Fibroblast of skin of right quadriceps (primary cell): ENCODE measurements around the gene SLC38A1.
A peak's percentile ranks its signal among the peaks of the same experiment; 100 is the strongest.

Source experiments
- DNase-seq: peaks from one replicate; pipeline ENCODE4 v3.0.0-alpha.2; 2013

SLC38A1 gene

GRCh38 chr12:46160981-46161690 is 107.7 kb downstream of the SLC38A1 start:
- DNase-seq: no peak

- DNase-seq: peak; percentile 82
Measured at GRCh38 chr12:46160101-46160980, 108.5 kb downstream of the SLC38A1 start.

GRCh38 chr12:46159309-46159901 is 109.4 kb downstream of the SLC38A1 start:
- DNase-seq: no peak

GRCh38 chr12:46158501-46158900 is 110.3 kb downstream of the SLC38A1 start:
- DNase-seq: peak; percentile 18

- DNase-seq: peak; percentile 71
Measured at GRCh38 chr12:46154221-46154985, 114.4 kb downstream of the SLC38A1 start.

GRCh38 chr12:46153268-46153872 is 115.5 kb downstream of the SLC38A1 start:
- peak; percentile 39 for DNase-seq

- DNase-seq: no peak
Measured at GRCh38 chr12:46152456-46152855, 116.4 kb downstream of the SLC38A1 start.

- no peak for DNase-seq
Measured at GRCh38 chr12:46150735-46151134, 118.1 kb downstream of the SLC38A1 start.

- no peak for DNase-seq
Measured at GRCh38 chr12:46149905-46150304, 118.9 kb downstream of the SLC38A1 start.

- DNase-seq: no peak
Measured at GRCh38 chr12:46149079-46149464, 119.8 kb downstream of the SLC38A1 start.

GRCh38 chr12:46148327-46149078 is 120.3 kb downstream of the SLC38A1 start:
- DNase-seq: peak; percentile 40

- no peak for DNase-seq
Measured at GRCh38 chr12:46147144-46147543, 121.7 kb downstream of the SLC38A1 start.

- no peak for DNase-seq
Measured at GRCh38 chr12:46145881-46146280, 123.0 kb downstream of the SLC38A1 start.

GRCh38 chr12:46144433-46144832 is 124.4 kb downstream of the SLC38A1 start:
- no peak for DNase-seq

- DNase-seq: no peak
Measured at GRCh38 chr12:46136249-46136648, 132.6 kb downstream of the SLC38A1 start.

GRCh38 chr12:46135750-46136149 is 133.1 kb downstream of the SLC38A1 start:
- DNase-seq: no peak

- DNase-seq: no peak
Measured at GRCh38 chr12:46134852-46135251, 134.0 kb downstream of the SLC38A1 start.

- no peak for DNase-seq
Measured at GRCh38 chr12:46134205-46134811, 134.5 kb downstream of the SLC38A1 start.

GRCh38 chr12:46133751-46134150 is 135.1 kb downstream of the SLC38A1 start:
- DNase-seq: no peak
